ENCODE measurements around the gene CISD1. TPM values are rescaled to one million over a fixed set of nuclear protein-coding genes. Genes with fewer than 3 reads are reported as not detected.

CISD1 gene
- total RNA-seq, 2 experiments from 2014 or later, result 1.5 to 2.0 TPM

GRCh38 chr10:58293989-58294388 lies 25.0 kb downstream of the CISD1 start:
- TF ChIP-seq CTCF (IDR thresholded peaks at IDR 0.05), result no peak
- ATAC-seq (ENCODE audit: poor library complexity) (no peak), DNase-seq (no peak)
- no peaks in the 10 kb centered on the region for H3K36me3 Mint-ChIP-seq (ENCODE audit: low read depth)
- no peaks in the 10 kb centered on the region for H3K27me3 Mint-ChIP-seq
- no peaks in the 10 kb centered on the region for H3K9me3 Mint-ChIP-seq
- Histone ChIP-seq H3K4me3 (ENCODE audit: low read length) (no peak overlapping the region), H3K36me3 (ENCODE audit: insufficient read depth, low read length) (no peaks in the 10 kb centered on the region), H3K4me1 (ENCODE audit: insufficient read depth, low read length) (no peaks in the 10 kb centered on the region), H3K27ac (ENCODE audit: low read depth in 1 of 2, low read length in 2 of 2) (no peak overlapping the region), H3K9me3 (ENCODE audit: control insufficient read depth in 1 of 2, insufficient read depth in 1 of 2, low read length in 2 of 2) (no peaks in the 10 kb centered on the region), H3K27me3 (ENCODE audit: control insufficient read depth in 1 of 2, insufficient read depth in 2 of 2, low read length in 2 of 2) (no peaks in the 10 kb centered on the region)
- H3K27ac Mint-ChIP-seq, result no peak overlapping the region
- no peaks in the 10 kb centered on the region for H3K4me1 Mint-ChIP-seq (ENCODE audit: low read depth)
- no peak overlapping the region for H3K4me3 Mint-ChIP-seq
- POLR2A ChIA-PET, result no interaction called here
- CTCF ChIA-PET, result interaction anchor here (1.5 kb wide), 1 partner anchor 117 kb away, joined by 4 read pairs; no protein-coding TSS in a partner anchor
- intact Hi-C loops (cut with DNase I, micrococcal nuclease), result loop anchor here in 1 of 2 experiments (10.0 kb wide), 1 partner anchor 959 kb away; no protein-coding TSS in a partner anchor

- peaks cover 8% of the 10 kb centered on the region for H3K27me3 Mint-ChIP-seq
- no peaks in the 10 kb centered on the region for H3K4me1 ChIP-seq (ENCODE audit: insufficient read depth, low read length)
- H3K9me3 Mint-ChIP-seq, result no peaks in the 10 kb centered on the region
- peak; percentile 95 for TF ChIP-seq CTCF (IDR thresholded peaks at IDR 0.05)
- no peak overlapping the region for H3K27ac Mint-ChIP-seq
- no peaks in the 10 kb centered on the region for H3K36me3 Mint-ChIP-seq (ENCODE audit: low read depth)
- H3K36me3 ChIP-seq (ENCODE audit: insufficient read depth, low read length), result no peaks in the 10 kb centered on the region
- H3K4me3 Mint-ChIP-seq, result no peak overlapping the region
- H3K9me3 ChIP-seq (ENCODE audit: control insufficient read depth in 1 of 2, insufficient read depth in 1 of 2, low read length in 2 of 2), result no peaks in the 10 kb centered on the region
- ATAC-seq (ENCODE audit: poor library complexity) (peak; percentile 86), DNase-seq (peak; percentile 24 to 81 (median 49))
- ChIA-PET POLR2A (interaction anchor here (2.0 kb wide), 1 partner anchor 86 kb away, joined by 13 read pairs; the partner anchor contains the start of gene TFAM), CTCF (interaction anchor here (0.8 to 3.6 kb wide), 8 partner anchors 9 to 135 kb away, joined by 3 to 32 read pairs (median 4); partner anchors contain the start of gene TFAM)
- intact Hi-C loops (cut with DNase I, micrococcal nuclease), result loop anchor here (1.0 to 10.0 kb wide), 3 partner anchors 33 to 965 kb away; no protein-coding TSS in a partner anchor
- no peaks in the 10 kb centered on the region for H3K27me3 ChIP-seq (ENCODE audit: control insufficient read depth in 1 of 2, insufficient read depth in 2 of 2, low read length in 2 of 2)
- H3K4me3 ChIP-seq (ENCODE audit: low read length), result no peak overlapping the region
- H3K27ac ChIP-seq (ENCODE audit: low read depth in 1 of 2, low read length in 2 of 2), result no peak overlapping the region
- H3K4me1 Mint-ChIP-seq (ENCODE audit: low read depth), result peaks cover 3% of the 10 kb centered on the region
Observed at GRCh38 chr10:58299580-58299979, 30.6 kb downstream of the CISD1 start.

GRCh38 chr10:58300676-58301075 lies 31.7 kb downstream of the CISD1 start:
- no peaks in the 10 kb centered on the region for H3K9me3 Mint-ChIP-seq
- no peak for TF ChIP-seq CTCF (IDR thresholded peaks at IDR 0.05)
- DNase-seq (no peak), ATAC-seq (ENCODE audit: poor library complexity) (no peak)
- ChIA-PET POLR2A (interaction anchor here (2.0 kb wide), 1 partner anchor 84 kb away, joined by 13 read pairs; the partner anchor contains the start of gene TFAM), CTCF (interaction anchor here (1.0 to 3.6 kb wide), 4 partner anchors 43 to 134 kb away, joined by 3 to 32 read pairs (median 4); partner anchors contain the start of gene TFAM)
- Histone ChIP-seq H3K4me1 (ENCODE audit: insufficient read depth, low read length) (no peaks in the 10 kb centered on the region), H3K4me3 (ENCODE audit: low read length) (no peak overlapping the region), H3K9me3 (ENCODE audit: control insufficient read depth in 1 of 2, insufficient read depth in 1 of 2, low read length in 2 of 2) (no peaks in the 10 kb centered on the region), H3K27me3 (ENCODE audit: control insufficient read depth in 1 of 2, insufficient read depth in 2 of 2, low read length in 2 of 2) (peaks cover 0 to 6% of the 10 kb centered on the region in 2 experiments), H3K27ac (ENCODE audit: low read depth in 1 of 2, low read length in 2 of 2) (no peak overlapping the region), H3K36me3 (ENCODE audit: insufficient read depth, low read length) (no peaks in the 10 kb centered on the region)
- no peak overlapping the region for H3K27ac Mint-ChIP-seq
- peaks cover 9% of the 10 kb centered on the region for H3K27me3 Mint-ChIP-seq
- no peaks in the 10 kb centered on the region for H3K36me3 Mint-ChIP-seq (ENCODE audit: low read depth)
- no peak overlapping the region for H3K4me3 Mint-ChIP-seq
- H3K4me1 Mint-ChIP-seq (ENCODE audit: low read depth), result peaks cover 3% of the 10 kb centered on the region
- intact Hi-C loops (cut with DNase I, micrococcal nuclease), result loop anchor here in 1 of 2 experiments (10.0 kb wide), 1 partner anchor 214 kb away; the partner anchor contains the start of gene BICC1
